ENCODE data around the gene WWOX.

The WWOX gene

GRCh38 chr16:78198288-78198687 is 98.8 kb downstream of the WWOX start:
- DNase-seq: no peak

- DNase-seq: no peak
These were observed 100.0 kb downstream of the WWOX start for GRCh38 chr16:78199325-78200022.

GRCh38 chr16:78200023-78200389 is 100.6 kb downstream of the WWOX start:
- no peak for DNase-seq

GRCh38 chr16:78200623-78201096 is 101.2 kb downstream of the WWOX start:
- DNase-seq: no peak

GRCh38 chr16:78205506-78205905 is 106.1 kb downstream of the WWOX start:
- no peak for DNase-seq

GRCh38 chr16:78206623-78207223 is 107.3 kb downstream of the WWOX start:
- no peak for DNase-seq

- no peak for DNase-seq
These were observed 110.7 kb downstream of the WWOX start for GRCh38 chr16:78209951-78210661.

- no peak for DNase-seq
These were observed 111.7 kb downstream of the WWOX start for GRCh38 chr16:78211020-78211599.

- DNase-seq: no peak
These were observed 112.5 kb downstream of the WWOX start for GRCh38 chr16:78211946-78212345.

GRCh38 chr16:78212674-78213073 is 113.2 kb downstream of the WWOX start:
- no peak for DNase-seq

- DNase-seq: no peak
These were observed 114.3 kb downstream of the WWOX start for GRCh38 chr16:78213751-78214150.

GRCh38 chr16:78215222-78215621 is 115.8 kb downstream of the WWOX start:
- DNase-seq: no peak

- DNase-seq: no peak
These were observed 116.8 kb downstream of the WWOX start for GRCh38 chr16:78216166-78216745.

- DNase-seq: no peak
These were observed 117.8 kb downstream of the WWOX start for GRCh38 chr16:78217276-78217675.

- DNase-seq: no peak
These were observed 118.8 kb downstream of the WWOX start for GRCh38 chr16:78218279-78218678.

GRCh38 chr16:78218856-78219651 is 119.6 kb downstream of the WWOX start:
- no peak for DNase-seq

- no peak for DNase-seq
These were observed 121.1 kb downstream of the WWOX start for GRCh38 chr16:78220571-78220970.

- DNase-seq: no peak
These were observed 122.4 kb downstream of the WWOX start for GRCh38 chr16:78221892-78222291.

GRCh38 chr16:78224342-78224741 is 124.9 kb downstream of the WWOX start:
- no peak for DNase-seq

- no peak for DNase-seq
These were observed 126.5 kb downstream of the WWOX start for GRCh38 chr16:78225919-78226318.

- no peak for DNase-seq
These were observed 128.4 kb downstream of the WWOX start for GRCh38 chr16:78227855-78228254.

GRCh38 chr16:78228704-78229103 is 129.2 kb downstream of the WWOX start:
- no peak for DNase-seq

All from T-helper 1 cell (primary cell).